Hematopoietic multipotent progenitor cell treated with erythropoietin and hydrocortisone succinate and interleukin-3 and kit ligand, for 15 days (in vitro differentiated cells): ENCODE measurements around the gene COA4.

Experiments used
- DNase-seq: peaks from one replicate; pipeline ENCODE4 v3.0.0-alpha.2; 2015; ENCODE audit warnings: low spot score

Gene COA4

DNA sequence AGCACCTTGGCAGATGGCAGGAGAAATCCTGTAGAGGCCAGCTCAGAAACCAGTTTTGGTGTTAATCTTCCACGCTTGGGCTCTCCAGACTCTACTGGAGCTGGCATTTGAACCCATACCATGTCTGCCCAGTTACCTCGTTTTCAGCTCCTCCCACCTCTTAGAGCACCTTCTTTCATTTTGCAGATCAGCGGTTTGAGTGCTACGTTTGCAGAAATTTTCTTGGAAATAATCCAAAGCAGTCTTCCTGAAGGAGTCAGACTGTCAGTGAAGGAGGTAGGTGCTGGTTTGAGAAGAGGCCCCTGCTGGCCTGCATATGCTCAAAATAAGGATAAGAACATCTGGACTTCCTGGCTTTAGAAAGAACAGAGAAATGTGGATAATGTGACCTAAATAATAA is 13.7 kb downstream of the COA4 start:
- DNase-seq = no peak

DNA sequence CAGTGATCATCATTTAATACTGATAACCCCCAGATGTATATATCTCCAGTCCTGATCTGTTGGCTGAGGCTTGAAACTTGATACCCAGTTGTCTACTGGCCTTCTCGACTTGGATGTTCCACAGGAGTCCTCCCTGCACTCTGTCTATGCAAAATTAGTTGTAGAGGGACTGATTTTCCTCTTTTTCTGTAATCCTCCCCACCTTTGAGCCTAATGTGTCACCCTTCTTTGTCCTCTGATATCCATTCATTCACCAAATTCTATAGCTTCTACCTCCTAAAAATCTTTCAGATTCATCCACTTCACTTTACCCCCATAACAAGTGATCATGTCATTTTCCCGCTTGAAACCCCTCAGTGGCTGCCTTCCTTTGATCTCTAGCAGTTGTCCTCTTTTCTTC is 16.4 kb downstream of the COA4 start:
- no peak for DNase-seq

DNA sequence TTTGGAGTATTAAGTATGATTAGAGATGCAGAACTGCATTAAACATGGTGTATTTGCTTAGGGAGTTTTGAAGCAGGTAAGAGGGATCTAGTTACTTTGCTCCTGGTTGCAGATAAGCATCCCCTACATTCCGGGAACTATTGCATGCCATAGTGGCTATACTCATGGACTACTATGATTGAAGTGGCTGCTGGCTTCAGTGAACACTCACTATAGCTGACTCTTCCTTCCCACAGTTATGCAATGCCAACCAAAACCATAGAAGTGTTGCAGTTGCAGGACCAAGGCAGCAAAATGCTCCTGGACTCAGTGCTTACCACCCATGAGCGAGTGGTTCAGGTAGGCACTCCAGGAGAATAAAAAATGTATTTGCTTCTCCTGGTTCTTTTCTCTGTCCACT is 17.0 kb downstream of the COA4 start:
- no peak for DNase-seq

DNA sequence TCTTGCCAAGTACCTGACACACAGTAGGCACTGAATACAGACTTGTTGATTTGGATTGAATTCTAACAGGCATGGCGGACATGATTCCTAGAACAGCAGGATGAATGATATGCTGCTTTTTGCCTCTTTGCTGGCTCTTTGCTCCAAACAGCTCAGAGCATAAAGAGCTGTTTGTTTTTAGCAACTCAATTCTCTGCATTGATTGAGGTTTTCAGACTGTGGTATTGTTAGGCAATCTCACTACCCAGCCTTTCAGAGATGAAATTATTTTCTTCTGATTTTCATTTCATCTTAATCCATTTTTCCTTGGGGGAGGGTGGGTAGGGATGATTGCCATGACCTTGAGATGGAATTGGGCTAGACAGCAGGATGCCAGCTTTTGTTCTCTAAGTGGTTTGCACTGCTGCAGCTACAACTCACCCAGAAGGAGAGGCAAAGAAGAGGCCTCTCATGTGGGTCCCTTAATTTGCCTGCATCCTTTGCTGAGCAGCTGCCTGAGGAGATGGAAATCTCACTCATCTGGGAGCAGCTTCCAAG is 20.5 kb downstream of the COA4 start:
- no peak for DNase-seq

DNA sequence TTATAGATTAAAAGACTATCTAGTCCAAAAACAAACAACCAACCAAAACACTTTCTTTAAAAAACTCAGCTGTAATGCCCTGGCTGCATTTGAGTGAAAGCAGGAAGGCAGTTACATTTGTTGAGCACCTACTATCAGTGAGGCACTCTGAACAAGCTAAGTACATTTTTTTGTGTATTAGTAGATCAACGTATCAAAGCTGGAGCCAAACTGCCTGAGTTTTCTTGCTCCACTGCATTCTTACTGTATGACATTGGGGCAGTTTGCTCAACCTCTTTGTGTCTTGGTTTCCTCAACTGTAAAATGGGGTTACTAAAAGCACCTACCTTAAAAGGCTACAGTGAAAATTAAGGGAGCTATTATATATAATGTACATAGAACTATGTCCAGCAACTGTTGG is 22.0 kb downstream of the COA4 start:
- DNase-seq = no peak

DNA sequence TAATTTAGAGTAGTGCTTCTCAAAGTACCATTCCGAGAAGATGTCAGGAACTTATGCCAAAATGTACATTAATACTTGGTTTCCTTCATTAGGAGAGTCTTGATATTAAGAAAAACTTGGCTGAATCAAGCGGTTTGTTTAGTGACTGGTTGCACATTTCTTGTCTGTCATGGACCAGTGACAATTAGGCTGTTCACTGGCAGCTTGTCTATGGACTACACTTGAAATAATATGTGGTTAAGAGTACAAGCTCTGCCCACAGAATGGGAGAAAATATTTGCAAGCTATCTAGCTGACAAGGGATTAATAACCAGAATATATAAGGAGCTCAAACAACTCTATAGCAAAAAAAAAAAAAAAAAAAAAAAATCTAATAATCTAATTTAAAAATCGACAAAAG is 24.6 kb downstream of the COA4 start:
- DNase-seq = no peak

DNA sequence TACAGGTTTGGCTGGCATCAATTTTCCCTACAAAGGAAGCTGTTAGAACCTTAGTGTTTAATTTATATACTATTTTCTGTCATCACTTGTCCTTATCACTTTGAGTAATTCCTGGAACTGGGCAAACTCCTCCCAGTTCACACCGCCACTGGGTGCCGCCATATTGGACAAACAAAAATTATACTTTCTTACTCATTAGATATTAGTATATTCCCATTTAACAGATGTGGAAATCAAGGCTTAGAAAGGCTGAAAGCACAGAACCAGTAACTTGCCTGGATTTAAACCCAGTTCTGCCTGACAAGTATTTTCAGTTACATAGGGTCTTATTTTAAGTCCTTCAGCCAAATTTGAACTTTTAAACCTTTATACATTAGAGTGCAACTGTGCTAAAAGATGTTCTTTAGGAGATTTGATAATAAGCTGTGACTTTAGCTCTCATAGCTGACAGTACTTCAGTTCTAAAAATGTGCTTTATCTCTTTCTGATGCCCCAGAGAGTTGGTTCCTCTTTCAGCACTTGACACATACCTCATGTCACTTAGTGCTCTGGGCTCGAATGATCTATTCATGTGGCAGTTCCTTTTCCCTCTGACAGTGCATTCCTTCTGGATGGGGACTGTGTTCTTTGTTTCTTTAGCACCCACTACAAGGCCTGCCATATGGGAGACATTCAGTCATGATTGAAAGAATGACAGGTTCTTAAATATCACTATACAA is 25.4 kb downstream of the COA4 start:
- DNase-seq = no peak

DNA sequence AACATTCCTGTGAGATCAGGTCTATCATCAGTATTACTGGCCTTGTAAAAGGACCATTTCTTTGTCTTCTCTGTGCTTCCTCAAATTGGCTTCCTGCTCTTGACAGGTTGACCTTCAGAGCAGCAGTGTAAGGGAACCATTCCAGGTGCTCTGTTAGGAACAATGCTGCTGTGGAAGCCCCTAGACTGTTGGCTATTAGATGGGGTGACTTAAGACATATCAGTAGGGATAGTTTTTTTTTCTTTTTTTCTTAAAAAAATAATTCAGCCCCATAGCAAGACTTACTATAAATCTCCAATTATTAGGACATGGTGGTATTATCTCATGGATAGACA is 37.6 kb downstream of the COA4 start:
- DNase-seq = no peak

DNA sequence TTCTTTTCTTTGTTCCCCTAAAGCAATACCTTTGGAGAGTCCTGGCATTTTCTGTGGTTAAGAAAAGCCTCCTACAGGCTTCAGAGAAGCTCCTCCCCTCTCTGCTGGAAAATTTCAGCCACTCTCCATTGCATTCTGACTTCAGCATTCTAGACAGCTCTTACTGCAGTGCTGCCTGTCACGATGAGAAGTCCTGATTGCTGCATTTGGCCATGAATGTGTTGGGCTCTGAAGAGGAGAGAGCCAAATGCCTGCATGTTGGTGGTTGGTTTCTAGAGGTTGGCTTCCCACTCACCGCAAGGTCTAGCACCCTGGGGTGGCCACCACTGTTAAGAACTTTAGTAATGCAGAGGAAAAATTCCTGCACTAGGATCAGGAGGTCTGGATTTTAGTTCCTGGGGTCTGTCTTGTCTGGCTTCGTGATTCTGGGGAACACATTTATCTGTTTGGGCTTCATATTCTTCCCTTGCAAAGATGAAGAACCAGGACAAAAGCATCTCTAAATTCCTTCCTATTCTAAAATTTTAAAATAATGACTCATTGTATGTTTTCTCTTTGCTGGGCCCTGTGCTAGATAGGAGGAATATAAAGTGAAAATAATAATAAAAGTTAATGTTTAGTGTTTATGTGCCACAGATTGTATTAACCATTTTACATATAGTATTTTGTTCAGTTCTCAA is 38.1 kb downstream of the COA4 start:
- no peak for DNase-seq

DNA sequence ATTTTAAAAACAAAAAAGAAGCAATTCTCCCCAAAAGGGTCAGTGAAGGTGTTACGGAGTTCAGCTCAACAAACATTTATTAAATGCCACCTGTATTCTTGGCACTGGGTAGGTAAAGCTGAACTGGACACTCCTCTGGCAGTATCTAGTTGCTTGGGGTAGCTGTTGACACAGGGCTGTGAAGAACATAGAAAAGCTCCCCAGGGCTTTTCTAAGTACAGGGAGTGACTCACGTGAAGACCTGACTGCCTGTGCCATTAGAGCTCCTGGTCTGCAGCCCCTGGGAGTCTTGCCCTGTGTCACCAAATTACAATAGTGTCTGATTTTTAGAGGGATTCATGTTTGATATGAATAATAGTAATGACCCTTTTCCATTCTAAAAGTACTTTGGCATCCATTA is 43.6 kb downstream of the COA4 start:
- DNase-seq = no peak

DNA sequence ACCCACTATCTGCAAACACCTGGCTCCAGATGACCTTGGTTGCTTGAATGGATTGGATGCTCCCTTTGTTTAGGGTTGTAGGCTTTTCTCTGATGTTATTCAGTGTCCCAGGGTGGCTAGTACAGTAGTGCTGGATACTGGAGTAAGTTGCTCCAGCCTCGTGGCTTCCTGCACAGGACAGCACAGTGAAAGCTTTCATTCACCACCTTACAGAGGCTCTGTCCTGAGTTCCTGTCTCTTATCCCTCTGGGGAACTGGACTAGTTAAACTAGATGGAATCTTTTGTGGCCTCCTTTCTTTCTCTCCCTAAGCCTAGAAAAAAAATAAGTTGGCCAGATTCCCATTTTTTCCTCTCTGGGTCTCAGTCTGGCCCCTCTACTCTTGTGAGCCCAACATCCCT is 46.4 kb downstream of the COA4 start:
- no peak for DNase-seq
